HG03457 (cell line): Measurements from ENCODE around the gene SCN2B.

Source experiments
- ATAC-seq: cut with Tn5 transposase; IDR thresholded peaks from one replicate; pipeline ENCODE4 v1.9.1; 2021; ENCODE audit warnings: moderate number of reproducible peaks; ENCODE audit not compliant: unreplicated experiment

SCN2B gene

GRCh38 chr11:118136341-118136740 lies 40.1 kb downstream of the SCN2B start:
- ATAC-seq: no peak

- ATAC-seq: no peak
Observed at GRCh38 chr11:118135796-118136165, 40.7 kb downstream of the SCN2B start.

GRCh38 chr11:118135051-118135795 lies 41.2 kb downstream of the SCN2B start:
- no peak for ATAC-seq

- no peak for ATAC-seq
Observed at GRCh38 chr11:118133816-118134215, 42.6 kb downstream of the SCN2B start.

- ATAC-seq: no peak
Observed at GRCh38 chr11:118132385-118133151, 43.9 kb downstream of the SCN2B start.

GRCh38 chr11:118129471-118130172 lies 46.8 kb downstream of the SCN2B start:
- ATAC-seq: no peak

GRCh38 chr11:118128721-118129470 lies 47.5 kb downstream of the SCN2B start:
- no peak for ATAC-seq

GRCh38 chr11:118128310-118128709 lies 48.1 kb downstream of the SCN2B start:
- no peak for ATAC-seq

GRCh38 chr11:118126082-118126838 lies 50.2 kb downstream of the SCN2B start:
- no peak for ATAC-seq

GRCh38 chr11:118124929-118125535 lies 51.4 kb downstream of the SCN2B start:
- ATAC-seq: no peak

- no peak for ATAC-seq
Observed at GRCh38 chr11:118120793-118121192, 55.6 kb downstream of the SCN2B start.

- no peak for ATAC-seq
Observed at GRCh38 chr11:118117790-118118601, 58.4 kb downstream of the SCN2B start.

GRCh38 chr11:118115048-118115447 lies 61.4 kb downstream of the SCN2B start:
- ATAC-seq: no peak

- ATAC-seq: no peak
Observed at GRCh38 chr11:118114266-118114665, 62.2 kb downstream of the SCN2B start.

GRCh38 chr11:118112711-118113430 lies 63.6 kb downstream of the SCN2B start:
- no peak for ATAC-seq
